ENCODE results near the gene TMEM123.

DNA sequence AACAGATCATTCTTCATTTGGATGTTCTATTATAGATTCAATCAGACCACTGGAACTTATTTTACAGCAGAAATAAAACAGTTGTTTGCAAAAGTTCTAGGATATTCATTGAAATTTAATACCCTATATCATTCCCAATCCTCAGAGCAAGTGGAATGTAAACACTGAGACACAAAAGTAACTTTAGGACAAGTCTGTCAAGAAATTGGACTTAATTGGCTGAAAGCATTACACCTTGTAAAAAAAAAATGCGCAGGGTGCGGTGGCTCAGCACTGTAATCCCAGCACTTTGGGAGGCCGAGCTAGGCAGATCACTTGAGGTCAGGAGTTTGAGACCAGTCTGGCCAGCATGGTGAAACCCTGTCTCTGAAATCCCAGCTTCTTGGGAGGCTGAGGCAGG, 29.9 kb upstream of the TMEM123 start:
- TF ChIP-seq PRDM15 (CRISPR knock-in tag; IDR thresholded peaks at IDR 0.05) (no peak), SOX15 (CRISPR knock-in tag; IDR thresholded peaks at IDR 0.05) (no peak)
